GM23248 (cell line): ENCODE data around the gene CD1C.

Source experiments
- EZH2 ChIP-seq: fragments of 200-600 bp; sonication (generic); IDR thresholded peaks from 2 replicates; pipeline ENCODE4 v1.6.1; 2018; ENCODE audit warnings: antibody characterized with exemption, mild to moderate bottlenecking; ENCODE audit not compliant: insufficient read depth, poor library complexity, severe bottlenecking
- EZH2phosphoT487 ChIP-seq: fragments of 200-600 bp; sonication (generic); IDR thresholded peaks from 2 replicates; pipeline ENCODE4 v1.6.1; 2018; ENCODE audit warnings: antibody characterized with exemption, moderate library complexity, mild to moderate bottlenecking, low read depth; ENCODE audit not compliant: insufficient read depth

- TF ChIP-seq EZH2 (no peak), EZH2phosphoT487 (no peak)
Measured at GRCh38 chr1:158283965-158284364, 5.8 kb upstream of the CD1C start.
